ENCODE measurements around the gene SLC8A2. TPM values are rescaled to one million over a fixed set of nuclear protein-coding genes. Genes with fewer than 3 reads are reported as not detected.

The SLC8A2 gene
- total RNA-seq, 1 donor from 2014 or later, result 0.23 TPM

- H3K27me3 ChIP-seq, result peaks cover 50% of the 10 kb centered on the region
- H3K27ac ChIP-seq, result no peak overlapping the region
- intact Hi-C loops (cut with DNase I), result no loop called here
These were observed 2.0 kb downstream of the SLC8A2 start for GRCh38 chr19:47469719-47470118.

GRCh38 chr19:47469363-47469700 is 2.4 kb downstream of the SLC8A2 start:
- Histone ChIP-seq H3K4me1 (peaks cover 6% of the 10 kb centered on the region), H3K27ac (no peak overlapping the region), H3K9me3 (no peaks in the 10 kb centered on the region), H3K4me3 (no peak overlapping the region), H3K36me3 (no peaks in the 10 kb centered on the region), H3K27me3 (peaks cover 50% of the 10 kb centered on the region)
- TF ChIP-seq CTCF (IDR thresholded peaks at IDR 0.05), result no peak
- intact Hi-C loops (cut with DNase I), result no loop called here
- ATAC-seq (no peak), DNase-seq (no peak)

More at GRCh38 chr19:47469719-47470118, 2.0 kb downstream of the SLC8A2 start:
- no peaks in the 10 kb centered on the region for H3K36me3 ChIP-seq
- peaks cover 6% of the 10 kb centered on the region for H3K4me1 ChIP-seq
- DNase-seq (no peak), ATAC-seq (no peak)
- H3K4me3 ChIP-seq, result no peak overlapping the region
- no peak for TF ChIP-seq CTCF (IDR thresholded peaks at IDR 0.05)
- no peaks in the 10 kb centered on the region for H3K9me3 ChIP-seq

GRCh38 chr19:47467914-47468313 is 3.8 kb downstream of the SLC8A2 start:
- Histone ChIP-seq H3K4me3 (no peak overlapping the region), H3K27me3 (peaks cover 48% of the 10 kb centered on the region), H3K27ac (no peak overlapping the region), H3K4me1 (peaks cover 6% of the 10 kb centered on the region), H3K36me3 (no peaks in the 10 kb centered on the region), H3K9me3 (no peaks in the 10 kb centered on the region)
- TF ChIP-seq CTCF (IDR thresholded peaks at IDR 0.05), result no peak
- intact Hi-C loops (cut with DNase I), result no loop called here
- no peak for DNase-seq
- no peak for ATAC-seq

- ATAC-seq (no peak), DNase-seq (no peak)
- Histone ChIP-seq H3K4me1 (no peaks in the 10 kb centered on the region), H3K27ac (no peak overlapping the region), H3K9me3 (no peaks in the 10 kb centered on the region), H3K27me3 (peaks cover 34% of the 10 kb centered on the region), H3K36me3 (no peaks in the 10 kb centered on the region), H3K4me3 (no peak overlapping the region)
- no peak for TF ChIP-seq CTCF (IDR thresholded peaks at IDR 0.05)
- intact Hi-C loops (cut with DNase I), result no loop called here
These were observed 5.7 kb downstream of the SLC8A2 start for GRCh38 chr19:47465957-47466356.

- H3K4me1 ChIP-seq, result no peaks in the 10 kb centered on the region
- H3K36me3 ChIP-seq, result no peaks in the 10 kb centered on the region
- intact Hi-C loops (cut with DNase I), result no loop called here
- DNase-seq, result no peak
- H3K4me3 ChIP-seq, result no peak overlapping the region
- TF ChIP-seq CTCF (IDR thresholded peaks at IDR 0.05), result no peak
- H3K27ac ChIP-seq, result no peak overlapping the region
- no peaks in the 10 kb centered on the region for H3K9me3 ChIP-seq
- H3K27me3 ChIP-seq, result peaks cover 36% of the 10 kb centered on the region
- no peak for ATAC-seq
These were observed 6.8 kb downstream of the SLC8A2 start for GRCh38 chr19:47464675-47465419.

GRCh38 chr19:47461876-47462275 is 9.8 kb downstream of the SLC8A2 start:
- no peaks in the 10 kb centered on the region for H3K9me3 ChIP-seq
- intact Hi-C loops (cut with DNase I), result no loop called here
- ATAC-seq (no peak), DNase-seq (no peak)
- no peaks in the 10 kb centered on the region for H3K36me3 ChIP-seq
- no peak overlapping the region for H3K27ac ChIP-seq
- no peak for TF ChIP-seq CTCF (IDR thresholded peaks at IDR 0.05)
- peaks cover 49% of the 10 kb centered on the region for H3K27me3 ChIP-seq
- H3K4me1 ChIP-seq, result no peaks in the 10 kb centered on the region
- H3K4me3 ChIP-seq, result no peak overlapping the region

Measured in upper lobe of right lung (tissue), 1 donor.